ENCODE results near the gene CTPS2. TPM values are rescaled to one million over a fixed set of nuclear protein-coding genes. Genes with fewer than 3 reads are reported as not detected.

CTPS2 gene
- total and polyA plus RNA-seq, 10 of the 15 experiments (the other 5 are each of a cell fraction or from before 2014, with no cell fraction given) = 5.9 to 17.8 (median 14.2) TPM

DNA sequence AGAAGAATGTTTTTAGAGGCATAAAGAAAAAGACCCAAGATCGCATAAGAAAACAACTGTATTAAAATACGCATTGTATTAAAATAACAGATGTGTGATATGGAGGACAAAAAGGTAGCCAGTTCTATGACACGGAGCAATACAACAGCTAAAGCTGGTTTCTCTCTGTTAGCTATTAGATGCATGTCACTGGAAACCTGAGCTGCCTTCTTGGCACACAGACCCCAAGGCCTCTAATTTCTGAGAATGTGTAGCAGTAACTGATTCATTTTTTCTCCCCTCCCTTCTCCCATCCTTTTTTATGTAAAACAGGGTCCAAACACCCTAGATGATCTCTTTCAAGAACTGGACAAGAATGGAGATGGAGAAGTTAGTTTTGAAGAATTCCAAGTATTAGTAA lies 58.4 kb downstream of the CTPS2 start (continued):
- TF ChIP-seq SIX5 (IDR thresholded peaks at IDR 0.05; ENCODE audit: low read depth, low read length, severe bottlenecking) = no peak
- TF ChIP-seq, protein P1, sequence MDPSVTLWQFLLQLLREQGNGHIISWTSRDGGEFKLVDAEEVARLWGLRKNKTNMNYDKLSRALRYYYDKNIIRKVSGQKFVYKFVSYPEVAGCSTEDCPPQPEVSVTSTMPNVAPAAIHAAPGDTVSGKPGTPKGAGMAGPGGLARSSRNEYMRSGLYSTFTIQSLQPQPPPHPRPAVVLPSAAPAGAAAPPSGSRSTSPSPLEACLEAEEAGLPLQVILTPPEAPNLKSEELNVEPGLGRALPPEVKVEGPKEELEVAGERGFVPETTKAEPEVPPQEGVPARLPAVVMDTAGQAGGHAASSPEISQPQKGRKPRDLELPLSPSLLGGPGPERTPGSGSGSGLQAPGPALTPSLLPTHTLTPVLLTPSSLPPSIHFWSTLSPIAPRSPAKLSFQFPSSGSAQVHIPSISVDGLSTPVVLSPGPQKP (IDR thresholded peaks at IDR 0.05; ENCODE audit: low read depth, low read length) = no peak

DNA sequence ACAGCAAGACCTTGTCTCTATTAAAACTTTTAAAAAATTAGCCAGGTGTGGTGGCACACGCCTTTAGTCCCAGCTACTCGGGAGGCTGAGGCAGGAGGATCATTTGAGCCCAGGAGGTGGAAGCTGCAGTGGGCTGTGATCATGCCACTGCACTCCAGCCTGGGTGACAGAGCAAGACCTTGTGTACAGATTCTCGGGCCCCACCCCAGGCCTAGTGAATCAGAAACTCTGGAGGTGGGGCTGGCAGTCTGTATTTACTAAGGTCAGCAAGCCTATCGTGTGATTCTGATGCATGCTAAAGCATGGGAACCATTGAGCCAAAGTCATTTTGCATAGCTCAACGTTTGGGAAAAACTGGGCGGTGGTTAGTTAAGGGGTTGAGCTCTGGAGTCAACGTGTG lies 59.0 kb downstream of the CTPS2 start:
- CTCF ChIA-PET = interaction anchor here (0.5 kb wide), 1 partner anchor 44 kb away, joined by 3 read pairs; no protein-coding TSS in a partner anchor
- in situ Hi-C loops (cut with MboI) = no loop called here

More for the DNA sequence above, 59.0 kb downstream of the CTPS2 start:
- H3K4me1 ChIP-seq (ENCODE audit: control insufficient read depth, insufficient read depth, low read length) = no peaks in the 10 kb centered on the region
- no peak overlapping the region for H3K27ac ChIP-seq (ENCODE audit: control insufficient read depth, insufficient read depth)
- H3K27me3 ChIP-seq (replicated peaks in 1 of 2; ENCODE audit: control insufficient read depth in 2 of 2, insufficient read depth in 2 of 2, low read length in 1 of 2) = no peaks in the 10 kb centered on the region
- H3K79me2 ChIP-seq (ENCODE audit: control insufficient read depth, insufficient read depth, low read length) = no peaks in the 10 kb centered on the region
- POLR2A ChIA-PET = interaction anchor here (0.6 kb wide), 1 partner anchor 42 kb away, joined by 4 read pairs; no protein-coding TSS in a partner anchor
- H3K36me3 ChIP-seq (ENCODE audit: control insufficient read depth in 2 of 2, insufficient read depth in 2 of 2, low read length in 1 of 2) = no peaks in the 10 kb centered on the region
- intact Hi-C loops (cut with micrococcal nuclease; ENCODE audit: unreplicated experiment) = no loop called here
- BruUV-seq (replicated peaks) = no TSS peak
- DNase-seq (ENCODE audit: low read depth, low spot score) = no peak
- no peak overlapping the region for H3K9ac ChIP-seq (ENCODE audit: control insufficient read depth, insufficient read depth, low read length)
- RAD21 ChIA-PET (ENCODE audit: unreplicated experiment) = no interaction called here
- TF ChIP-seq LARP7 (IDR thresholded peaks at IDR 0.05) (no peak), NFYA (IDR thresholded peaks at IDR 0.05; ENCODE audit: borderline replicate concordance, low read depth, low read length) (no peak), POU2F2 (IDR thresholded peaks at IDR 0.05; ENCODE audit: borderline replicate concordance, low read depth, low read length) (no peak), FOS (IDR thresholded peaks at IDR 0.05; ENCODE audit: borderline replicate concordance, extremely low read depth, insufficient read length) (no peak), BCL11A (IDR thresholded peaks at IDR 0.05; ENCODE audit: low read depth, low read length) (no peak), NFXL1 (IDR thresholded peaks at IDR 0.05; ENCODE audit: borderline replicate concordance) (no peak), WRNIP1 (IDR thresholded peaks at IDR 0.05; ENCODE audit: borderline replicate concordance, low read depth, low read length) (no peak), NFYB (IDR thresholded peaks at IDR 0.05; ENCODE audit: insufficient read depth, low read depth, low read length) (no peak)
- SMC1A ChIA-PET (ENCODE audit: uncharacterized antibody, unreplicated experiment) = no interaction called here
- no peak for ATAC-seq
- H4K20me1 ChIP-seq (ENCODE audit: control insufficient read depth, insufficient read depth) = no peaks in the 10 kb centered on the region
- H2AFZ ChIP-seq (ENCODE audit: control insufficient read depth, low read depth, low read length) = no peak overlapping the region
- H3K4me2 ChIP-seq (ENCODE audit: control insufficient read depth, insufficient read depth) = no peak overlapping the region
- FAIRE-seq = no peak
- no peaks in the 10 kb centered on the region for H3K9me3 ChIP-seq (replicated peaks; ENCODE audit: control insufficient read depth, insufficient read depth, low read length)
- WGBS (ENCODE audit: insufficient coverage, insufficient replicate concordance, low lambda C conversion rate, missing lambda C conversion rate) = 64% methylated on average over 7 of the region's 7 CpGs
- no peak overlapping the region for H3K4me3 ChIP-seq
